Ascending aorta (tissue), 2 donors: Measurements from ENCODE around the gene MBNL1. TPM values are rescaled to one million over a fixed set of nuclear protein-coding genes. Genes with fewer than 3 reads are reported as not detected.

Source experiments
- DNase-seq, 2 donors: peaks; one replicate each; pipeline ENCODE4 v3.0.0-alpha.2; 2019; ENCODE audit warnings: low spot score in 2 of 2
- H3K27ac ChIP-seq, 2 donors: fragments of 200-600 bp; sonication (generic); one replicate each; pipeline ENCODE4 v1.5.1; 2016 to 2017; ENCODE audit warnings: mild to moderate bottlenecking in 1 of 2
- H3K27me3 ChIP-seq: fragments of 200-600 bp; sonication (generic); one replicate; pipeline ENCODE4 v1.5.1; 2017
- H3K36me3 ChIP-seq, 2 donors: fragments of 200-600 bp; sonication (generic); one replicate each; pipeline ENCODE4 v1.5.1; 2016
- H3K4me1 ChIP-seq, 2 donors: fragments of 200-600 bp; sonication (generic); one replicate each; pipeline ENCODE4 v1.5.1; 2016 to 2017; ENCODE audit warnings: mild to moderate bottlenecking in 1 of 2
- H3K4me3 ChIP-seq, 2 donors: fragments of 200-600 bp; sonication (generic); one replicate each; pipeline ENCODE4 v1.5.1; 2016 to 2017; ENCODE audit warnings: mild to moderate bottlenecking in 1 of 2
- H3K9me3 ChIP-seq, 2 donors: fragments of 200-600 bp; sonication (generic); one replicate each; pipeline ENCODE4 v1.5.1; 2016
- CTCF ChIP-seq, 3 experiments: fragments of 200-600 bp in 2 of 3; fragments of 450-650 bp in 1 of 3; sonication (generic) in 2 of 3; IDR thresholded peaks; one replicate each; pipeline ENCODE4 v1.5.1; 2016 to 2019; ENCODE audit warnings: antibody characterized with exemption in 3 of 3, mild to moderate bottlenecking in 1 of 3, moderate library complexity in 1 of 3
- intact Hi-C: fragments of 100-400 bp; cut with DNase I; formaldehyde crosslinking; loops from one replicate; pipeline ENCODE4 v1.15.1; 2023
- total RNA-seq: library from RNA; depleted of rRNA; stranded (reverse); fragments of >200 nt; gene quantifications from one replicate; pipeline ENCODE4 v1.1.0, GENCODE V29; 2016

MBNL1 gene
- total RNA-seq, 1 donor from 2014 or later: 350 TPM

- intact Hi-C loops: loop anchor here (5.0 to 10.0 kb wide), 3 partner anchors 50 to 545 kb away; partner anchors contain the start of gene P2RY1
- Histone ChIP-seq H3K9me3 (peaks cover 0 to 11% of the 10 kb centered on the region in 2 donors), H3K36me3 (no peaks in the 10 kb centered on the region), H3K4me3 (no peak overlapping the region), H3K4me1 (peaks cover 0 to 2% of the 10 kb centered on the region in 2 donors), H3K27me3 (no peaks in the 10 kb centered on the region), H3K27ac (peak overlapping the region; percentile 49 to 52)
- DNase-seq: no peak
- no peak for TF ChIP-seq CTCF (IDR thresholded peaks at IDR 0.05)
These were observed 203.9 kb downstream of the MBNL1 start for GRCh38 chr3:152472672-152472954.

GRCh38 chr3:152474585-152474984 lies 205.9 kb downstream of the MBNL1 start:
- no peak for DNase-seq
- H3K9me3 ChIP-seq: peaks cover 0 to 11% of the 10 kb centered on the region in 2 donors
- peak in 2 of 3 experiments; percentile 31 to 49 for TF ChIP-seq CTCF (IDR thresholded peaks at IDR 0.05)
- no peak overlapping the region for H3K4me3 ChIP-seq
- no peak overlapping the region for H3K27ac ChIP-seq
- H3K4me1 ChIP-seq: peaks cover 0 to 2% of the 10 kb centered on the region in 2 donors
- intact Hi-C loops: loop anchor here (2.0 to 10.0 kb wide), 4 partner anchors 48 to 547 kb away; partner anchors contain the start of gene P2RY1
- H3K36me3 ChIP-seq: no peaks in the 10 kb centered on the region
- no peaks in the 10 kb centered on the region for H3K27me3 ChIP-seq

GRCh38 chr3:152477422-152477821 lies 208.7 kb downstream of the MBNL1 start:
- no peak for DNase-seq
- intact Hi-C loops: loop anchor here (5.0 to 10.0 kb wide), 2 partner anchors 357 to 460 kb away; partner anchors contain the start of gene P2RY1
- no peak overlapping the region for H3K4me3 ChIP-seq
- peaks cover 0 to 2% of the 10 kb centered on the region in 2 donors for H3K4me1 ChIP-seq
- peak overlapping the region; percentile 30 to 41 for H3K27ac ChIP-seq
- no peaks in the 10 kb centered on the region for H3K36me3 ChIP-seq
- no peak for TF ChIP-seq CTCF (IDR thresholded peaks at IDR 0.05)
- H3K9me3 ChIP-seq: peaks cover 0 to 18% of the 10 kb centered on the region in 2 donors
- no peaks in the 10 kb centered on the region for H3K27me3 ChIP-seq

- Histone ChIP-seq H3K4me1 (no peaks in the 10 kb centered on the region), H3K27me3 (no peaks in the 10 kb centered on the region), H3K27ac (no peak overlapping the region), H3K9me3 (peaks cover 0 to 30% of the 10 kb centered on the region in 2 donors), H3K4me3 (no peak overlapping the region), H3K36me3 (no peaks in the 10 kb centered on the region)
- intact Hi-C loops: no loop called here
- no peak for DNase-seq
- no peak for TF ChIP-seq CTCF (IDR thresholded peaks at IDR 0.05)
These were observed 211.7 kb downstream of the MBNL1 start for GRCh38 chr3:152480282-152480953.

GRCh38 chr3:152486364-152486763 lies 217.6 kb downstream of the MBNL1 start:
- peaks cover 0 to 21% of the 10 kb centered on the region in 2 donors for H3K9me3 ChIP-seq
- no peaks in the 10 kb centered on the region for H3K36me3 ChIP-seq
- H3K27me3 ChIP-seq: no peaks in the 10 kb centered on the region
- intact Hi-C loops: no loop called here
- no peak overlapping the region for H3K4me3 ChIP-seq
- no peak for DNase-seq
- no peak overlapping the region for H3K27ac ChIP-seq
- H3K4me1 ChIP-seq: no peaks in the 10 kb centered on the region
- no peak for TF ChIP-seq CTCF (IDR thresholded peaks at IDR 0.05)
